Activated T-cell treated with anti-CD3 and anti-CD28 coated beads for 48 hours (primary cell): ENCODE results near the gene TMEM139.
"Not testable (repeated sequence)": the region's sequence is repeated elsewhere in the genome, so short reads cannot be mapped to it uniquely, and the experiment has no call there.

Experiments
- DNase-seq: peaks from one replicate; pipeline ENCODE4 v3.0.0-alpha.2; 2020; ENCODE audit warnings: low read depth

TMEM139 gene

GRCh38 chr7:143259765-143260164 is 25.0 kb upstream of the TMEM139 start:
- DNase-seq: no peak

- no peak for DNase-seq
Observed at GRCh38 chr7:143261901-143262300, 22.9 kb upstream of the TMEM139 start.

GRCh38 chr7:143263266-143264195 is 21.2 kb upstream of the TMEM139 start, which contains the start of gene GSTK1:
Gene GSTK1 (plus strand): TSS chr7:143263441. CDS start chr7:143263514, 73 bp downstream.
- peak; percentile 79 for DNase-seq

GRCh38 chr7:143264196-143264568 is 20.6 kb upstream of the TMEM139 start:
- DNase-seq: not testable (repeated sequence)

GRCh38 chr7:143265017-143265693 is 19.6 kb upstream of the TMEM139 start:
- DNase-seq: no peak

- no peak for DNase-seq
Observed at GRCh38 chr7:143269251-143269650, 15.5 kb upstream of the TMEM139 start.

GRCh38 chr7:143271240-143271639 is 13.5 kb upstream of the TMEM139 start:
- no peak for DNase-seq

- no peak for DNase-seq
Observed at GRCh38 chr7:143272871-143273270, 11.9 kb upstream of the TMEM139 start.

GRCh38 chr7:143279186-143280098 is 5.3 kb upstream of the TMEM139 start:
- no peak for DNase-seq

- no peak for DNase-seq
Observed at GRCh38 chr7:143280160-143280559, 4.6 kb upstream of the TMEM139 start.

- no peak for DNase-seq
Observed at GRCh38 chr7:143280566-143280965, 4.2 kb upstream of the TMEM139 start.

- DNase-seq: no peak
Observed at GRCh38 chr7:143281529-143281928, 3.2 kb upstream of the TMEM139 start.

- no peak for DNase-seq
Observed at GRCh38 chr7:143282124-143282523, 2.6 kb upstream of the TMEM139 start.

- DNase-seq: no peak
Observed at GRCh38 chr7:143283381-143283780, 1.4 kb upstream of the TMEM139 start.

GRCh38 chr7:143285470-143285778 is 666 bp downstream of the TMEM139 start:
- DNase-seq: no peak

- DNase-seq: no peak
Observed at GRCh38 chr7:143285806-143286521, 1.2 kb downstream of the TMEM139 start.

- DNase-seq: no peak
Observed at GRCh38 chr7:143286522-143286890, 1.7 kb downstream of the TMEM139 start.

GRCh38 chr7:143287339-143287934 is 2.7 kb downstream of the TMEM139 start:
- no peak for DNase-seq

- peak; percentile 99 for DNase-seq
Observed at GRCh38 chr7:143287935-143288826, 3.4 kb downstream of the TMEM139 start, which contains the start of gene CASP2. Gene CASP2 (plus strand): TSS chr7:143288351. CDS start chr7:143288456, 105 bp downstream.

GRCh38 chr7:143288836-143289235 is 4.1 kb downstream of the TMEM139 start:
- DNase-seq: no peak
